Neural cell (in vitro differentiated cells): ENCODE measurements around the gene SLC25A18.

Source experiments
- CTCF ChIP-seq: fragments of 450-650 bp; IDR thresholded peaks from 2 replicates; pipeline ENCODE4 v1.5.1; 2014; ENCODE audit warnings: antibody characterized with exemption, mild to moderate bottlenecking, moderate library complexity; ENCODE audit not compliant: poor library complexity, severe bottlenecking
- EP300 ChIP-seq: fragments of 450-650 bp; conservative IDR thresholded peaks from 2 replicates; pipeline ENCODE4 v1.6.1; 2014; ENCODE audit warnings: antibody characterized with exemption, mild to moderate bottlenecking, moderate library complexity; ENCODE audit not compliant: poor library complexity, severe bottlenecking
- EZH2 ChIP-seq: fragments of 200-600, 300-800 bp; shearing (Covaris generic), sonication (generic); IDR thresholded peaks from 2 replicates; pipeline ENCODE4 v1.6.1; 2014; ENCODE audit warnings: antibody characterized with exemption, low read length, borderline replicate concordance, mild to moderate bottlenecking; ENCODE audit not compliant: insufficient read depth, poor library complexity, severe bottlenecking
- MXI1 ChIP-seq: fragments of 450-650 bp; conservative IDR thresholded peaks from 2 replicates; pipeline ENCODE4 v1.6.1; 2014; ENCODE audit warnings: antibody characterized with exemption, mild to moderate bottlenecking; ENCODE audit not compliant: poor library complexity, severe bottlenecking
- POLR2AphosphoS5 ChIP-seq: IDR thresholded peaks from 2 replicates; pipeline ENCODE4 v1.6.1; 2012
- RAD21 ChIP-seq: fragments of 450-650 bp; conservative IDR thresholded peaks from 2 replicates; pipeline ENCODE4 v1.6.1; 2014; ENCODE audit warnings: antibody characterized with exemption, mild to moderate bottlenecking, moderate library complexity
- REST ChIP-seq: IDR thresholded peaks from 2 replicates; pipeline ENCODE4 v1.6.1; 2012; ENCODE audit warnings: borderline replicate concordance
- SMC3 ChIP-seq: fragments of 450-650 bp; conservative IDR thresholded peaks from 2 replicates; pipeline ENCODE4 v1.6.1; 2014; ENCODE audit warnings: antibody characterized with exemption, mild to moderate bottlenecking, moderate library complexity; ENCODE audit not compliant: poor library complexity
- TAF1 ChIP-seq: IDR thresholded peaks from 2 replicates; pipeline ENCODE4 v1.6.1; 2012; ENCODE audit warnings: low read depth

DNA sequence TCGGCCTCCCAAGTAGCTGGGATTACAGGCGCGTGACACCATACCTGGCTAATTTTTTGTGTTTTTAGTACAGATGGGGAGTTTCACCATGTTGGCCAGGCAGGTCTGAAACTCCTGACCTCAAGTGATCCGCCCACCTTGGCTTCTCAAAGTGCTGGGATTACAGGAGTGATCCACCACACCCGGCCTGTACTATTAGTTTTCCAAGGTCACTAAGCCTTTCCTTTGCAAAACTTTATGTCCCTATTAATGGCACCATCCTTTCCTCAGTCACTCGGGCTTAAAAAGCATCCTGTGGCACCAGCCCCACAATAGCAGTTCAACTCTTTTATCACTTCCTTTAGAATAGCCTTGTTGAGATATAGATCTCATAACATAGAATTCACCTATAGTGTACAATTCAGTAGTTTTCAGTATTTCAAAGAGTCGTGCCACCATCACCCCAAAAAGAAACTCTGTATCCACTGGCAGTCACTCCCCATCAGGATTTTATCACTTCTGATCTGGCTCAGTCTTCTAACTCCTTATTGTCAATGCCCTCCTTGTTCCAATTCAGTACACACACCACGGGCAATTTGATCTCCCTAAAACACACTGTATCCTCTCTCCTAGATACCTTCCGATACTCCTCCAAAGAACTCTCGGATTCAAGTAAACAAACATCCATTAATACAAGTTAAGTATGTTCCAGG is 74.3 kb downstream of the SLC25A18 start:
- TF ChIP-seq CTCF: no peak
- no peak for TF ChIP-seq EZH2
- TF ChIP-seq POLR2AphosphoS5: no peak
- no peak for TF ChIP-seq RAD21
- TF ChIP-seq EP300: no peak
- no peak for TF ChIP-seq TAF1
- no peak for TF ChIP-seq SMC3
- TF ChIP-seq REST: no peak
- TF ChIP-seq MXI1: no peak
